Endothelial cell of umbilical vein (primary cell): ENCODE measurements around the gene CYP3A4. TPM values are rescaled to one million over a fixed set of nuclear protein-coding genes. Genes with fewer than 3 reads are reported as not detected.

ENCODE experiments used
- BruUV-seq: library from RNA; stranded (reverse); fragments of 400-500 nt; replicated peaks from 2 replicates; lab custom pipeline; 2021; lab: Mats Ljungman, UMichigan
- CTCF ChIA-PET: fragments of 300-600, 350-600 bp; sonication (Branson Sonifier 250); formaldehyde crosslinking; loops from one replicate; lab custom pipeline; 2021; ENCODE audit warnings: antibody characterized with exemption, inconsistent platforms; lab: Charles Lee
- POLR2A ChIA-PET: fragments of 300-600, 350-600 bp; sonication (Branson Sonifier 250); formaldehyde crosslinking; loops from one replicate; lab custom pipeline; 2021; ENCODE audit warnings: antibody characterized with exemption, inconsistent platforms; lab: Charles Lee
- DNase-seq: peaks from one replicate; pipeline ENCODE4 v3.0.0-alpha.2; 2011; ENCODE audit warnings: low read depth, low spot score
- FAIRE-seq: peaks from 2 replicates; lab custom pipeline; 2011; peaks lifted over from hg19 to GRCh38; lab: Jason Lieb, UNC
- H2AFZ ChIP-seq: 2 replicates; pipeline ENCODE4 v1.6.0; 2012; ENCODE audit warnings: low read depth, low read length, control low read depth, inconsistent platforms
- H3K27ac ChIP-seq: 2 replicates; pipeline ENCODE4 v1.5.1; 2011; ENCODE audit warnings: low read depth, mild to moderate bottlenecking, control low read depth, low read length, moderate library complexity; ENCODE audit not compliant: insufficient read depth
- H3K27me3 ChIP-seq, 2 experiments: 2 replicates each; pipeline versions ENCODE4 v1.6.0 to v1.6.1; 2011; ENCODE audit warnings: low read length in 2 of 2, mixed read lengths in 1 of 2; ENCODE audit not compliant: control insufficient read depth in 2 of 2, insufficient read depth in 2 of 2
- H3K36me3 ChIP-seq, 2 experiments: 2 replicates in 1 of 2; 3 replicates in 1 of 2; pipeline ENCODE4 v1.5.1; 2011; ENCODE audit warnings: low read length in 2 of 2, mild to moderate bottlenecking in 1 of 2, moderate library complexity in 1 of 2; ENCODE audit not compliant: control insufficient read depth in 2 of 2, insufficient read depth in 2 of 2; ENCODE audit errors: extremely low read depth in 1 of 2
- H3K4me1 ChIP-seq: 3 replicates; pipeline ENCODE4 v1.5.1; 2011; ENCODE audit warnings: mild to moderate bottlenecking, low read length; ENCODE audit not compliant: control insufficient read depth, insufficient read depth; ENCODE audit errors: extremely low read depth
- H3K4me2 ChIP-seq: 2 replicates; pipeline ENCODE4 v1.6.1; 2011; ENCODE audit warnings: low read length, control low read depth, mixed read lengths; ENCODE audit not compliant: insufficient read depth
- H3K4me3 ChIP-seq, 3 experiments: fragments of 200-600 bp in 1 of 3; sonication (generic), shearing (Covaris generic) in 1 of 3; replicated peaks in 1 of 3; 2 replicates each; pipeline ENCODE4 v1.5.1; 2011 to 2016; ENCODE audit warnings: control low read depth in 3 of 3, low read length in 3 of 3, mild to moderate bottlenecking in 2 of 3, inconsistent platforms in 1 of 3, low read depth in 1 of 3, moderate library complexity in 1 of 3; ENCODE audit not compliant: insufficient read depth in 1 of 3
- H3K79me2 ChIP-seq: 2 replicates; pipeline ENCODE4 v1.6.0; 2012; ENCODE audit warnings: low read length, inconsistent platforms; ENCODE audit not compliant: control insufficient read depth, insufficient read depth
- H3K9ac ChIP-seq: replicated peaks from 2 replicates; pipeline ENCODE3; 2011; ENCODE audit warnings: low read length, control low read depth; ENCODE audit not compliant: insufficient read depth; ENCODE audit errors: extremely low read depth
- H3K9me1 ChIP-seq: replicated peaks from 3 replicates; pipeline ENCODE4 v1.6.0; 2011; ENCODE audit warnings: mild to moderate bottlenecking, low read length; ENCODE audit not compliant: control insufficient read depth, insufficient read depth; ENCODE audit errors: extremely low read depth
- H3K9me3 ChIP-seq: replicated peaks from 2 replicates; pipeline ENCODE4 v1.5.1; 2012; ENCODE audit warnings: low read length, inconsistent platforms; ENCODE audit not compliant: control insufficient read depth, insufficient read depth
- H4K20me1 ChIP-seq: replicated peaks from 2 replicates; pipeline ENCODE3; 2011; ENCODE audit warnings: mild to moderate bottlenecking, low read length; ENCODE audit not compliant: control insufficient read depth, insufficient read depth; ENCODE audit errors: extremely low read depth
- CTCF ChIP-seq, 2 donors: IDR thresholded peaks; 1 replicate in 1 of 2; 2 replicates in 1 of 2; pipeline ENCODE4 v1.5.1; 2011; ENCODE audit warnings: low read length in 2 of 2, mild to moderate bottlenecking in 2 of 2, moderate library complexity in 2 of 2, control low read depth in 1 of 2, inconsistent platforms in 1 of 2, low read depth in 1 of 2; ENCODE audit not compliant: insufficient read depth in 1 of 2; ENCODE audit errors: extremely low read depth in 1 of 2
- EZH2 ChIP-seq: IDR thresholded peaks from 2 replicates; pipeline ENCODE4 v1.6.1; 2012; ENCODE audit warnings: borderline replicate concordance, low read depth, mild to moderate bottlenecking, moderate library complexity, low read length, inconsistent platforms; ENCODE audit not compliant: severe bottlenecking
- JUN ChIP-seq: IDR thresholded peaks from 2 replicates; pipeline ENCODE4 v1.6.1; 2011; ENCODE audit warnings: borderline replicate concordance, low read depth; ENCODE audit not compliant: insufficient read length, insufficient read depth
- POLR2A ChIP-seq: IDR thresholded peaks from 2 replicates; pipeline ENCODE4 v1.6.1; 2012; ENCODE audit warnings: low read depth, mild to moderate bottlenecking, control low read depth, low read length
- POLR2AphosphoS5 ChIP-seq: IDR thresholded peaks from 2 replicates; pipeline ENCODE4 v1.6.1; 2012; ENCODE audit warnings: low read depth, mild to moderate bottlenecking, control low read depth, low read length, moderate library complexity; ENCODE audit not compliant: insufficient read depth
- dilution Hi-C: fragments of 300-500 bp; cut with MboI; formaldehyde crosslinking; loops from one replicate; pipeline ENCODE4 v1.15.0; 2019; ENCODE audit warnings: low sequenced_read_pairs; ENCODE audit not compliant: extremely low pct_ligation_motif_present
- intact Hi-C: fragments of 100-400 bp; cut with micrococcal nuclease; formaldehyde crosslinking; loops from one replicate; pipeline ENCODE4 v1.10.0; 2022
- polyA plus RNA-seq, 4 experiments: library from polyadenylated mRNA; depleted of rRNA in 3 of 4; stranded (reverse) in 3 of 4; unstranded in 1 of 4; fragments of >200 nt; gene quantifications; 2 replicates each; pipeline versions ENCODE4 v1.2.1 to v1.2.3, GENCODE V29; 2011 to 2012; ENCODE audit warnings: missing spikeins in 1 of 4
- total RNA-seq: library from RNA; stranded (reverse); gene quantifications from 2 replicates; pipeline ENCODE4 v1.2.3, GENCODE V29; 2021

The CYP3A4 gene
- total and polyA plus RNA-seq, 2 donors (not counting 3 experiments of a cell fraction or from before 2014, with no cell fraction given) = not detected

- H3K27me3 ChIP-seq = peaks cover 11 to 17% of the 10 kb centered on the region in 2 experiments
- H4K20me1 ChIP-seq = no peaks in the 10 kb centered on the region
- intact Hi-C loops (no loop called here), dilution Hi-C loops (no loop called here)
- FAIRE-seq = no peak
- H2AFZ ChIP-seq = no peak overlapping the region
- H3K36me3 ChIP-seq = no peaks in the 10 kb centered on the region
- ChIA-PET CTCF (no interaction called here), POLR2A (no interaction called here)
- H3K9me3 ChIP-seq = no peaks in the 10 kb centered on the region
- no peak overlapping the region for H3K27ac ChIP-seq
- H3K4me3 ChIP-seq = no peak overlapping the region
- no TSS peak for BruUV-seq
- H3K79me2 ChIP-seq = no peaks in the 10 kb centered on the region
- no peak overlapping the region for H3K4me2 ChIP-seq
- DNase-seq = no peak
- no peaks in the 10 kb centered on the region for H3K4me1 ChIP-seq
- no peaks in the 10 kb centered on the region for H3K9me1 ChIP-seq
- TF ChIP-seq POLR2A = no peak
- TF ChIP-seq JUN = no peak
- no peak for TF ChIP-seq EZH2
- TF ChIP-seq POLR2AphosphoS5 = no peak
- TF ChIP-seq CTCF (IDR thresholded peaks at IDR 0.05; ENCODE audit: extremely low read depth in 1 of 2, insufficient read depth in 1 of 2, low read depth in 1 of 2, low read length in 2 of 2) = no peak
- no peak overlapping the region for H3K9ac ChIP-seq
Measured at GRCh38 chr7:99828811-99829210, 44.8 kb upstream of the CYP3A4 start.
